Hematopoietic multipotent progenitor cell treated with erythropoietin and hydrocortisone succinate and interleukin-3 and kit ligand, for 15 days (in vitro differentiated cells): ENCODE measurements around the gene BTRC.
"Not testable (repeated sequence)": the region's sequence is repeated elsewhere in the genome, so short reads cannot be mapped to it uniquely, and the experiment has no call there.

Experiments used
- DNase-seq: peaks from one replicate; pipeline ENCODE4 v3.0.0-alpha.2; 2015; ENCODE audit warnings: low spot score

The BTRC gene

DNA sequence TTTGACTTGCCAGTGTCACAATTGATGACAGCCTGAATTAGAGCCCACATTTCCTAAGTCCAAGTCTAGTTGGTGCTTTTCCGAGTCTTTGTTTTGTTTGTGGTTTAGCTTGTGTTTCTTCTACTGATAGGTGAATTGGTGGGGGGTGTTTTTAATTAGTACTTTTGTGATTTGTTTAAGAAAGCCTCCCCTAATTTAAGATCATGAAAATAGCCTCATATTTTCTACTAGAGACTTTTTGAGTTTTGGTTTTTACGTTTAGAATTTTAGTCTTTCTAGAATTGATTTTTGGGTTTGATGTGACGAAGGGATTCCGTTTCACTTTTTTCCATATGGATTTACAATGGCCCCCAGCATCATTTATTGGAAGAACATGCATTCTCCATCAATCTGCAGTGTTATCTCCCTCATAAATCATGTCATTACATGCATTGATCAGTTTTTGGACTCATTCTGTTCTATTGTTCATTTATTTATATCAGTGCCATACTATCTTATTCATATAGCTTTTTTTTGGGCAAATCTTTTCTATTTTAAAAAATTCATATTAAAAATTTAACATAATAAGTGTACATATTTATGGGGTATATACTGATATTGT, 32.8 kb downstream of the BTRC start:
- no peak for DNase-seq

DNA sequence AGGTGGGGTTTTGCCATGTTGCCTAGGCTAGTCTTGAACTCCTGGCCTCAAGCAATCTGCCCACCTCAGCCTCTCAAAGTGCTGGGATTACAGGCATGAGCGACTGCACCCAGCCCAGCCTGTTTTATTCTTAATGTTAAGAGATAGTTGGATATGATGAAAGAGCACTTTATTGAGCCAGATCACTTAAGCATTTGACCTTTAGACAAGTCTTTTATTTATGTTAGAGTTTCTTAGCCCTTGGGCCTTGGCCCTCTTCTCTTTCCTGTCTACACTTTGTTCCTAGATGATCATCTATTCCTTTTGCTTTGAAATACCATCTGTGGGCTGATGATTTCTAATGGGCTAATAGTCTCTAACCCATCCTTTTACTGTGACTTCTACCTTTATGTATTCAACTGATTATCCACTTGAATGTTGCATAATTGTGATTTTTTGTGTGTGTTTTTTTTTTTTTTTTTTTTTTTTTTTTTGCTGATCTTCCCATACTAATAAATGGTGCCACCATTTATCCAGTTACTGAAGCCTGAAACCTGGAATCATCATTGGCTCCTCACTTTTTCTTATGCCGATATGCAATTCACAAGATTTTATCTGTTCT, 34.8 kb downstream of the BTRC start:
- DNase-seq, result no peak

DNA sequence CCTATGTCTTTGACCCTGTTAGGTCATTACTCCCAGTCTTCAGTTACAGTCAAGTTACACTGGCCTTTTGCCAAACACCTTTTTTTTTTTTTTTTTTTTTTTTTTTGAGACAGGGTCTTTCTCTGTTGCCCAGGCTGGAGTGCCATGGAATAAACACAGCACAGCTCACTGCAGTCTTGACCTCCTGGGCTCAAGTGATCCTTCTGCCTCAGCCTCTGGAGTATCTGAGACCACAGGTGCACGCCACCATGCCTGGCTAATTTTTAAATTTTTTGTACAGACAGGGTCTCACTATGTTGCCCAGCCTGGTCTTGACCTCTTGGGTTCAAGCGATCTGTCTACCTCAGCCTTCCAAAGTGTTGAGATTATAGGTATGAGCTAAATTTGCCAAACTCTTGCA, 35.6 kb downstream of the BTRC start:
- not testable (repeated sequence) for DNase-seq

DNA sequence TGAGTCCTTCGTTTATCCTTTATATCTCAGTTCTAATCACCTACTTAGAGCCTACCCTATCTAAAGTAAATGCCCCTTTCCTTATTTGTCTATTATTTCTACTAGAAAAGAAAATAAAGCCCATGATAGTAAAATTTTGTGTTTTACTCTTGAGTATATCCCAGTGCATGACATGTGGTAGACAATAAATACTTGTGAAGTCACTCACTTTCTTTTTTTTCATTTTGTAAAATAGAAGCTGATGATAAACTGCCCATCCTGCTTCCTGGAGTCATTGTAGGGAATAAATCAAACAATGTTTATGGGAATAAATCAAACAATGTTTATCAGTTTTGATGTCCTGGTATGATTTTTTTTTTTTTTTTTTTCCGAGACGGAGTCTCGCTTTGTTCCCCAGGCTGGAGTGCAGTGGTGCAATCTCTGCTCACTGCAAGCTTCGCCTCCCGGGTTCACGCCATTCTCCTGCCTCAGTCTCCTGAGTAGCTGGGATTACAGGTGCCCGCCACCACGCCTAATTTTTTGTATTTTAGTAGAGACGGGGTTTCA, 36.1 kb downstream of the BTRC start:
- no peak for DNase-seq

DNA sequence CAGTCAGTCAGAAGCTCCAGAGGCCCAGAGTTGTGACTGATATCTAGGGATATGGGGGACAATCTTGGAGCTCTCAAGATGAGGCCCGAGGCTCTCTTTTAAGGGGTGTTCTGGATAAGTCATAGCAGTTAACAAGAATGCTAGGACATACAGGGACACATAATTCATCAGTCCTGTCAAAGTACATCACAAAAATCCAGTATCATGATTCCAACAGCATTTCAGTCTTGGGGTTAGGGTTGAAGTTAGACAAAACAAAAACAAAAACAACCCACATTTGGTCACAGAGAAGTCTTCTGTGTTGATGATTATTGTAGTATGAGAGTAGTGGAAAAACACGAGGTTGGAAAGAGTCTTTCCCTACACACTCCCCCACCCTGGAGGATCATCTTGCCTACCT, 39.4 kb downstream of the BTRC start:
- no peak for DNase-seq

DNA sequence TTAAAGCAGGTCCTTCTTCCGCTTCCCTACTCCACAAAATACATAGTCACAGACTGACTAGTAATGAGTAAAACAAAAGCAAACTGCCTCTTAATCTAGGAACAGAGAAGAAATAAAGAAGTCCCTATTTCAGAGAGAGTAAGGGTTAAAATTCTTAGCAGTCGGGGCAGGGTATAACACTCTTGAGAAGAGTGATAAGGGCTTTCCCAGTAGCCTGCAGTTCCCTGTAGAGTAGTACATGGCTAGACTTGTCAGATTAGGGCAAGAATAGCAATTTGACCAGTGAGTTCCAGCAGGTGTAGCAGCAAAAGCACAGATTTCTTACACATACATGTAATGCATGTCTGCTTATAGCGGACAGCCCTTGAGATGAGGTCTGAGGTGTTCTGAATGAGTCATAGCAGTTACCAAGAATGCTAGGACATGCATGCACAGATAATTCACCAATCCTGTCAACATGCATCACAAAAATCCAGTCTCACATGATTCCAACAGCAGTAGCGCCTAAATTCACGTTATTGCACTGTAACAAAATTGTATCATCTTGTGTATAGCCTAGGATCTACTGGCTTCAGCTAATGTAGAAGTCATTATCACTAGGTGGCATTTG, 40.7 kb downstream of the BTRC start:
- DNase-seq, result no peak

DNA sequence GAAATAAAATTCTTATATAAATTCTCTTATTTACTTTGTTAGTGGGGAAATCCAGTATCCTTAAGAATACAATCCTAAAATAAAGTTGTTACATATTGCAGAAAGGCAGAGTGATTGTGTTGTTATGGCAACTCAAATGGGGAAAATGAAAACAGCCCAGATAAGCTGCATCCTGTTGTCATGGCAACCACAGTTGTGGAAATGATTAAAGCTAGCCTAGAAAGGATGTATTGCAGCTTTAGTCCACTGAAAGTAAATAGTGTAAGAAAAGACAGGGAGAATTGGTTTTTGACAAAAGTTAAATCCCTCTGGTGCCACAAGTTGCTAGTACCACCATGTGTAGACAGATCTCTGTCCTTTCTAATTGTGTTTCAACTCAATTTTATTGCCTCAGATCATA, 43.2 kb downstream of the BTRC start:
- peak; percentile 24 for DNase-seq

DNA sequence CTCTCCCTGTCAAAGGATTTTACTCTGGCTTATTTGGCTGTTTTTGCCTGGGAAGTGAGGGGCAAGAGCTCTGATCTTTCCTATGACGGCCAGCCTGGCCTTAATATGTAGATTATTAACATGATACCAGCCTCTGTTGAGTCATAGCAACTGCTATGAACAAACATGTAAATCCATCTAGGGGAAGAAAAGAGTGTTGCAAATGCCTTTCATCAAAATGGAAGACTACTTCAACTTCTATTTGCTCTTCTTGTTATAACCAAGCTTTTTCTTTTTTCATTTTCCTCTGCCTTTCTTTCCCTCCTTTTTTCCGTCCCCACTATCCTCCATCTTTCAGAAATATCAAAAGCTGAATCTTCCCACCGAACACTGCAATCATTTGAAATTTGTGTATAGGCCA, 46.6 kb downstream of the BTRC start:
- no peak for DNase-seq

DNA sequence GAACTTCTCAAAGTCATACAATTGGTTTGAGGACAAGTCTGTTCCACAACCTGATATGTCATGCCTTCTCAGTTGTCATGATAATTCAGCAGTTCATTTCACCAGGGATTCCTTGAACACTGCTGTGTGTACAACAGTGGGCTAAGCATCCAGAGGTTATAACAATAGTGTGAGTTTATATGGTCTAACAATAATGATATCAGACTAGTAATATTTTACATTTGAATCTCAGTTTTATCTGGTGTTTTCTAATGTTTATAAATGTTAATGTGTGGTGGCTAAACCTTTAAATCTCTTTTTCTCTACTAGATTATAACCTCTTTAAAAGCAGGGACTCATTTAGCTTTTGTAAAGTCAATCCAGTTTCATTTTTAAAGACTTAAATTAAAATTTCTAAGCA, 48.7 kb downstream of the BTRC start:
- DNase-seq, result no peak

DNA sequence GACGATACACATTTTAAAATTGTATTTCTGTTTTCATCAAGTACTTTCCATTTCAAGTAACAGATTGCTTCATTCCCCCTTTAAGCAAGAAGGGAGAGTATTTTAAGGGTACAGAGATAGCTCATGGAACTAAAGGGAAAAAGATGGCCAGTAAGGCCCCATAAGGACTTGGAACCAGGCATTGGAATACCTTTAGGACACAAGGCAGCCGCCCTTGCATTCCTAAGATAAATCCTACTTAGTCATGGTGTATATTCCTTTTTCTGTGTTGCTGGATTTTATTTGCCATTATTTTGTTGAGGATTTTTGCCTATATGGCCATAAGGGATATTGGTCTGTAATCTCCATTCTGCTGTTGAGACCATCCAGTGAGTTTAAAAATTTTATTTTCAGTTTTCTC, 49.2 kb downstream of the BTRC start:
- no peak for DNase-seq

DNA sequence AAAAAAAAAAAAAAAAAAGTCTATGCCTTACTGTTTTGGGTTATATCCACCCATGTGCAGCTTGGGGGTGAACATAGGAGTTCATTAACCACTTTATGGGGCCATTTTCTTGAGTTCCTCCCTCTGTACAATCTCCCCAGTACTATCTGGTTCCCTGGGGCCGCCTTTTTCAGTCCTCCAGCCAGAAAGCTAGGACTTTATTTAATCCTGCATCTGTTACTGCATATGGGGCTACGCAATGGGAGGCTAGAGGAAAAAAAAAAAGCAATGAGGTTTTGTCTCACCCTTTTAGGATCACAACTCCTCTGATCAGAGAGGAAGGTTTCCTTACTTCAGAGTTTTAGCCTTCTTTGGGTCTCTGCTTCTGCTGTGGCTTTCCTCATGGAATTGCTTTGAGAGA, 51.0 kb downstream of the BTRC start:
- DNase-seq, result no peak

DNA sequence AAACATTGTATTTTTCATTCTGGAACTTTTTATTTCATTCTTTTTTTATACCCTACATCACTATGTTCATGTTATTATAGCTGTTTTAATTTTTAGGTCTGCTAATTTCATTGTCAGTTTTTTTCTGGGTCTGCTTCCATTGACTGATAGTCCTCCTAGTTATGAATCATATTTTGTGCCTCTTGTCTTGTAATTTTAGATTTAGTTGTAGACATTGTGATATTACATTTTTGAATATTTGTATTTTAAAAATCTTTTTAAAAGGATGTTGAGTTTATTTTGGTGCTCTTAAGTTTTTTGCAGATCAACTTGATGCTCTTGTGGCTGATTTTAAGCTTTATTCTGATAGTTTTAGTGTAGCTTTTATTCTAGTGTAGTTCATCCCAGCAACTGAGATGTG, 57.6 kb downstream of the BTRC start:
- DNase-seq, result no peak

DNA sequence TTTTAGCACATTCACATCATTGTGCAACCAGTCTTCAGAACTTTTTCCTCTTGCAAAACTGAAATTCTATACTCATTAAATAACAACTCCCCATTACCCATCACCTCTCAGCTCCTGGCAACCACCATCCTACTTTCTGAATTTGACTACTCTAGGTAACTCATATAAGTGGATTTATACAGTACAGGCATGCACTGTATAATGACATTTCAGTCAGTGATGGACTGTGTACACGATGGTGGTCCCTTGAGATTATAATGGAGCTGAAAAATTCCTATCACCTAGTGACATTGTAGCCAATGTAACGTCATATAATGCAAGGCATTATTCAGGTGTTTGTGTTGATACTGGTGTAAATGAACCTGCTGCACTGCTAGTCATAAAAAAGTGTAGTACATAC, 60.1 kb downstream of the BTRC start:
- DNase-seq, result no peak

DNA sequence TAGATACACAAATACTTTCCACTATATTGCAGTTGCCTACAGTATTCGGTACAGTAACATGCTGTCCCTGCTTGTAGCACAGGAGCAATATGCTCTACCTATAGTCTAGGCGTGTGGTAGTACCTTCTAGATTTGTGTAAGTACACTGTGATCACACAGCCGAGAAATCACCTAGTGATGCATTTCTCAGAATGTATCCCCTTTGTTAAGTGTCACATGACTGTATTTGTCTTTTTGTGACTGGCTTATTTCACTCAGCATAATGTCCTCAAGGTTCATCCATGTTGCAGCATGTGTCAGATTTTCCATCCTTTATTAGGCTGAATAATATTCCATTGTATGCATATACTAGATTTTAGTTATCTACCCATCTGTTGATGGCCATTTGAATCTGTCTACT, 61.9 kb downstream of the BTRC start:
- no peak for DNase-seq

DNA sequence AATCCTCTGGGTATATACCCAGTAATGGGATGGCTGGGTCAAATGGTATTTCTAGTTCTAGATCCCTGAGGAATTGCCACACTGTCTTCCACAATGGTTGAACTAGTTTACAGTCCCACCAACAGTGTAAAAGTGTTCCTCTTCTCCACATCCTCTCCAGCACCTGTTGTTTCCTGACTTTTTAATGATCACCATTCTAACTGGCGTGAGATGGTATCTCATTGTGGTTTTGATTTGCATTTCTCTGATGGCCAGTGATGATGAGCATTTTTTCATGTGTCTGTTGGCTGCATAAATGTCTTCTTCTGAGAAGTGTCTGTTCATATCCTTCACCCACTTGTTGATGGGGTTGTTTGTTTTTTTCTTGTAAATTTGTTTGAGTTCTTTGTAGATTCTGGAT, 68.0 kb downstream of the BTRC start:
- DNase-seq, result not testable (repeated sequence)

DNA sequence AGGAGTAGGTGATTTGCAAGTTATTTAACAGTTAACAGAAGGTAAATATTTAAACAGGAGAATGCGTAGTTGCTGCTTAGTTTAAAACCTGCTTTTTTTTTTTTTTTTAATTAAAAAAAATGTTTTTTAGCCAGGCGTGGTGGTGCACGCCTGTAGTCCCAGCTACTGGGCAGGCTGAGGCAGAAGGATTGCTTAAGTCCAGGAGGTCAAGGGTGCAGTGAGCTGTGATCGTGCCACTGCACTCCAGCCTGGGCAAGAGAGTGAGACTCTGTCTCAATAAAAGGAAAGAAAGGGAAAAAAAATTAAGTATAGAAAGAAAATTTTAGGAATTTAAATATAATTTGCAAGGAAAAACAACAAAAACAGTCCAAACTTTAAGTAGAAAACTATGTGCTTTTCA, 71.6 kb downstream of the BTRC start:
- DNase-seq, result no peak

DNA sequence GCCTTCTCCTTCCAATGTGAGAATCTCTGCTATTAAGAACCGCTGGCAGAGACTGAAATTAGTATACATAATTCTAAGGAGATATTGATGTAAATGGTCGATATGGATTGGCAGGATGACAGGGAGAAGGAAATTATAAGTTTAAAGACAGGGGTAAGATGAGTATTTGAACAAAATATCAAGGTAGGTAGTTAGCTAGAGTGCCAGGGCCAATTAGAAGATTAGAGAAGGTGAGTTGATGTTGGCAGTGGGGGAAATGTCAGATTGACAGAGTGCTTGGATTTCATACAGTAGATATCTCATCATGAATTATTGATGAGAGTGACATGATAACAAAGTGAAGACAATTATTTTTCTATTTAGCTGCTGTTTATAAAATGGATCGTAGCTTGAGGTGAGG, 74.1 kb downstream of the BTRC start:
- DNase-seq, result no peak

DNA sequence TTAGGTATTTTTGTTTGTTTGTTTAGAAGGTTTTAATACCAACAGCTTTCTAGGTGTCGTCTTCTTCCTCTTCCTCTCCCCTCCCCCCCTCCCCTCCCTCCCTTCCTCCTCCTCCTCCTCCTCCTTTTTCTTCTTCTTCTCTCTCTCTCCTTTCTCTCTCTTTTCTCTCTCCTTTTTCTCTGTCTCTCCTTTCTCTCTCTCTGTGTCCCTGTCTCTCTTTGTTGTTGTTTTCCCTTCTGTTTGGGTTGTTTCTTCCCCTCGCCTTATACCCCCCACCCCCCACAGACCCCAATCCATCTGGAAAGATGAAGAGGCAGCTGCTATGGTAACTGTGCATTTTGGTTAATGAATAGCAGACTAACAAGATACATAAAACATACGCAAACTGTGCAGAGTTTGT, 75.5 kb downstream of the BTRC start:
- DNase-seq, result no peak

DNA sequence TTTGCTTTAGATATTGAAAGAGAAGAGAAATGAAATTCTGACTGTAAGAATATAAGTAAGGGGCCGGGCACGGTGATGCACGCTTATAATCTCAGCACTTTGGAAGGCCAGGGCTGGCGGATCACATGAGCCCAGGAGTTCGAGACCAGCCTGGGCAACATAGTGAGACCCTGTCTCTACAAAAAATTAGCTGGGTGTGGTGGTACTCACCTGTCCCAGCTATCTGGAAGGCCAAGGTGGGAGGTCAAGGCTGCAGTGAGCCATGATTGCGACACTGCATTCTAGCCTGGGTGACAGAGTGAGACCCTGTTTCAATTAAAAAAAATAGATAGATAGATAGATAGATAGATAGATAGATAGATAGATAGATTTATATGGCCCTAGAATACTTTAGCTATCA, 82.3 kb downstream of the BTRC start:
- DNase-seq, result no peak

DNA sequence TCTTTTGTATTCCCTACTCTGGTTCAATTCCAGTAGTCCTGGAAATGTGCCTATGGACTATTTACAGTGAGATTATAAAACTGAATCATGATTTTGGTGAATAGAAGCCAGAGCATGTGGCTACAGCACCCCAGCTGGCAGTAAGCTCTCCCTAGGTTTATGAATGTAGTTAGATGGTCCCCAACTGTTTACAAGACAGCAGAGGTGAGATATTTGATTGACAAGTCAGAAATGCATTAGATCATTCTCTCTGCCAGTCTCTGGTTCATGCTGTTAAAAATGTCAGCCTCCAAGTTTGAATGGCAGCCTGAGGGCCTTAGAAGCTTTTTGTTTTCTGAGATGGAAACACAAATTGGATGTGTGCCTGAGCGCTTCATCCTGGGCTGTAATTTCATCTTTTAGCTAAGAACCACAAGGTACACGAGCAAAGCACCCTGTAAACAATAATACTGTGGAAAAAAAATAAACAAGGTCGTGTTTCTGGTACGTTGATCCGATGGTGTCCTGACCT, 85.0 kb downstream of the BTRC start:
- DNase-seq, result no peak

DNA sequence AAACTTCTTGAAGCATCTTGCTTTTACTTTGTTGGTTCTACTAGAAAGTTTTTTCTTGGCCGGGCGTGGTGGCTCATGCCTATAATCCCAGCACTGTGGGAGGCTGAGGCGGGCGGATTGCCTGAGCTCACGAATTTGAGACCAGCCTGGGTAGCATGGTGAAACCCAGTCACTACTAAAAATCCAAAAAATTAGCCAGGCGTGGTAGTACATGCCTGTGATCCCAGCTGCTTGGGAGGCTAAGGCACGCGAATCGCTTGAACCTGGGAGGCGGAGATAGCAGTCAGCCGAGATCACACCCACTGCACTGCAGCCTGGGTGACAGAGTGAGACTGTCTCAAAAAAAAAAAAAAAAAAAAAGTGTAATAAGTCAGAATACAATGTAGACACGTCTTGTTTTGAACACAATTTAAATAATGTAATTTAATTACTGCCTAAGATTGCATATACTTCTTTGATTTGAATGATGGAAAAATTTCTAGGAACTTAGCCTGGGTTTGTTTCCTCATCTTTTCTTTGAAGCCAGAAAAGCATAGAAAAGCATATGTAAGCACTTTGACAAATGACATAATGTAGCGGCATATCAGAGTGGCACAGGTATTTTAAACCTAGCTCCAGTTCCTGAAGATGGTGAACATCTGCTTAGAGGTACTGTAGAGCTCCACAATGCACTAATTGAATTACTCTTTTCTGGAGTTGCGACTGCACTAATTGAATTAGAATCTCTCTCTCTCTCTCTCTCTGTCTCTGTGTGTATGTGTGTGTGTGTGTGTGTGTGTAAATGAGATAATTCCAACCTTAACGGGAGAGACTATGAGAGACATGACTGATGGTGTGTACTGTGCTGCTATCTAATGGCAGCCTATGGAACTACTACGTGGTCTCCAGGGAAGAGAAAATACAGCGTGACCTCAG, 87.8 kb downstream of the BTRC start:
- peak; percentile 86 for DNase-seq

DNA sequence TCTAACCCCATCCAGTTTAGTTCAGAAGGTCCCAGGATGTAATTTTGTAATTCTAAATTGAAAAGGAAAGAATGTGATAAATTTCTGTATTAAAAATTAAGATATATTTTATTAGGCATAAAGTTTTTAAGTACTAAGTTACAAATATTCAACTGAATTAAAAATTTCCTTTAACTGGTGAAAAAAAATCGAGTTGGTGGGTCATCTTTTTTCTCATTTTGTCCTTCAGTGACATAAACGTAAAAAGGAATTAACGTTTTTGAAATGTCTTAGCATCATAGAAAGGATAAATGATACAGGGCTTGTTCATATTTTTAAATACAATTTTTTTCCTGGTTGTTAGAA, 88.5 kb downstream of the BTRC start:
- no peak for DNase-seq
